Fibroblast of lung (primary cell): ENCODE measurements around the gene TUT1.

Experiments
- CTCF ChIP-seq, 2 donors: IDR thresholded peaks in 1 of 2; conservative IDR thresholded peaks in 1 of 2; 1 replicate in 1 of 2; 2 replicates in 1 of 2; pipeline ENCODE4 v1.5.1; 2011 to 2012; ENCODE audit warnings: low read length in 2 of 2, control low read depth in 1 of 2, inconsistent platforms in 1 of 2, low read depth in 1 of 2, mild to moderate bottlenecking in 1 of 2
- EZH2 ChIP-seq: IDR thresholded peaks from 2 replicates; pipeline ENCODE4 v1.5.1; 2012; ENCODE audit warnings: low read length, control low read depth, mild to moderate bottlenecking; ENCODE audit errors: missing control alignments

DNA sequence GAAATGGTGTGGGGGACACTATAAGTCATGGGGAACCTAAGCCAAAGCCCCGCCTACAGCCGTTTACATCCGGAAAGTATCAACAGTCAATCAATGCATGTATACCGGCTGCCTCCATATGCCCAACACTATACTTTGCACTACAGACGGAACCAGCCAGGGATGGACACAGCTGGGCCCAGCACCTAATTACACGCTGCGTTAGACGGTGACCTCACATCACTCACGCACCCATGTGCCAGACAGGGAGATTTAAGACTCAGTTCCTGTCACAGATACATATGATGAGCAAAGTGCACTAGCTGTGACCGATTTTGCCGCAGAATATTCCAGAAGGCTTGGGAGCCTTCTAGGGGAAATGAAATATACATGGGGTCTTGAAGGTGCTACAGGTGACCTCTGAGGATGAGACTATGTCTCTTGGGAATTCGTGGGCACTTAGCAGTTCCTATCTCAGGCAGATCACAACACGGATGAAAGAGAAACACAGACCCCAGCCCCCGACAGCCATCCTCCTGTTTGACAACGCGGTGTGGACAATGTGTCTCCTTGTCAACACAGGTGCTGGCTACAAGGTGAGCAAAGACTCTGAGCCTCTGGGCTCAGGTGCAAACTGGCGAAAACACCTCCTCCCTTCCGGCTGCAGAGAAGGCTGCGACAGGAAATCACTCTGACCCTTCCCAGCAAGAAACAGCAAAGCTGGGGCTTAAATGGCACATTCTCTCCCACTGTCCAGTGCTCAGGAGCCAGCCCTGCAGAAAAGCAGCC, 52.7 kb downstream of the TUT1 start:
- TF ChIP-seq CTCF (conservative IDR thresholded peaks at IDR 0.05 in 1 of 2, IDR thresholded peaks at IDR 0.05 in 1 of 2; ENCODE audit: low read depth in 1 of 2, low read length in 2 of 2): no peak
- TF ChIP-seq EZH2: no peak
